Measurements from ENCODE around the gene GRIK2.

DNA sequence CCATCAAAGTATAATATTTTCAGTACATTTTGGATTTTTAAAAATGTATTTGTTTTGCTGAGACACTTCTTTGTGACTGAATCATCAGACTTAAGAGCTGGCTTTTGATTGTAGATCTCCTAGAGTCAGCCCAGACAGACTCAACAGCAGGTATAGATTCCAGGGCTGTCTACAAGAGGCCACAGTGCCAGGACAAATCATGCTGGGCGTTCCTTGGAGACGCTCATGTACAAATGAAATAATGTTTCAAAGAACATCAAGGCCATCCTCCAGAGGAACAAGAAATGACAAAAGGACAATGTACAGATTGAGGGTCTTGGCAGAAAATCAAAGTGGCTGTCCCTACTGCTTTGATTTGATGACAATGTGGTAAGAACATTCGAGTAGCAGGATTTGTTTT, 369.3 kb downstream of the GRIK2 start:
- TF ChIP-seq, protein P1, sequence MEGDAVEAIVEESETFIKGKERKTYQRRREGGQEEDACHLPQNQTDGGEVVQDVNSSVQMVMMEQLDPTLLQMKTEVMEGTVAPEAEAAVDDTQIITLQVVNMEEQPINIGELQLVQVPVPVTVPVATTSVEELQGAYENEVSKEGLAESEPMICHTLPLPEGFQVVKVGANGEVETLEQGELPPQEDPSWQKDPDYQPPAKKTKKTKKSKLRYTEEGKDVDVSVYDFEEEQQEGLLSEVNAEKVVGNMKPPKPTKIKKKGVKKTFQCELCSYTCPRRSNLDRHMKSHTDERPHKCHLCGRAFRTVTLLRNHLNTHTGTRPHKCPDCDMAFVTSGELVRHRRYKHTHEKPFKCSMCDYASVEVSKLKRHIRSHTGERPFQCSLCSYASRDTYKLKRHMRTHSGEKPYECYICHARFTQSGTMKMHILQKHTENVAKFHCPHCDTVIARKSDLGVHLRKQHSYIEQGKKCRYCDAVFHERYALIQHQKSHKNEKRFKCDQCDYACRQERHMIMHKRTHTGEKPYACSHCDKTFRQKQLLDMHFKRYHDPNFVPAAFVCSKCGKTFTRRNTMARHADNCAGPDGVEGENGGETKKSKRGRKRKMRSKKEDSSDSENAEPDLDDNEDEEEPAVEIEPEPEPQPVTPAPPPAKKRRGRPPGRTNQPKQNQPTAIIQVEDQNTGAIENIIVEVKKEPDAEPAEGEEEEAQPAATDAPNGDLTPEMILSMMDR (conservative IDR thresholded peaks at IDR 0.05), result no peak
- TF ChIP-seq EZH2 (IDR thresholded peaks at IDR 0.05; ENCODE audit: low read depth), result no peak

All from PC-9 (cell line).